AG04449 (cell line): Measurements from ENCODE around the gene TRPV6.

ENCODE experiments used
- CTCF ChIA-PET: fragments of 350-600 bp; formaldehyde crosslinking; extraction: SDS; loops from one replicate; lab custom pipeline; 2021; ENCODE audit warnings: antibody characterized with exemption; lab: Yijun Ruan, JAX
- POLR2A ChIA-PET: fragments of 400-600, 350-600 bp; formaldehyde crosslinking; extraction: SDS; loops from one replicate; lab custom pipeline; 2020; ENCODE audit warnings: antibody characterized with exemption, inconsistent platforms; lab: Yijun Ruan, JAX
- DNase-seq: peaks from one replicate; pipeline ENCODE4 v3.0.0-alpha.2; 2010; ENCODE audit warnings: low read depth, low spot score
- H3K4me3 ChIP-seq: 2 replicates; pipeline ENCODE4 v1.5.1; 2011; ENCODE audit warnings: low read depth, mild to moderate bottlenecking, control low read depth, low read length
- TF ChIP-seq, protein P1 (sequence below): IDR thresholded peaks from one replicate; pipeline ENCODE4 v1.5.1; 2011; ENCODE audit warnings: mild to moderate bottlenecking, moderate library complexity, low read length, control low read depth, inconsistent platforms; ENCODE audit not compliant: insufficient read depth; ENCODE audit errors: missing control alignments

TRPV6 gene

DNA sequence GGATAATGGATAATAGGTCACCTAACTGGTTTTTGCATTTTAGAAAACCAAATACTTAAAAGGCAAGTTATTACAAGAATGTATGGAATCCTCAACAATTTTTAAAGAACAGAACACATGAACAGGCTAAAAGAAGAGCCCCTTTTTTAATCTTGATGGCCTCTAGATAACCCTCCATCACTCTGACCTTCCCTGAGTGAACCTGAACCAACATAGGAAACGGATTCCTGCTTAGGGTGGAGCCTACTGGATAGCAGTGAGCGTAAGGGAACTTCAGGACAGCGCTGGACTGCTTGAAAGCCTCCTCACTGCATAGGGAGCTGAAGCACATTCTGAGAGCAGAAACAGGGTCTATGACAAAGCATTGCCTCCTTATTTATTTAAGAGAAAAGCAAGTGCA is 27.5 kb upstream of the TRPV6 start:
- no peak overlapping the region for H3K4me3 ChIP-seq
- TF ChIP-seq, protein P1, sequence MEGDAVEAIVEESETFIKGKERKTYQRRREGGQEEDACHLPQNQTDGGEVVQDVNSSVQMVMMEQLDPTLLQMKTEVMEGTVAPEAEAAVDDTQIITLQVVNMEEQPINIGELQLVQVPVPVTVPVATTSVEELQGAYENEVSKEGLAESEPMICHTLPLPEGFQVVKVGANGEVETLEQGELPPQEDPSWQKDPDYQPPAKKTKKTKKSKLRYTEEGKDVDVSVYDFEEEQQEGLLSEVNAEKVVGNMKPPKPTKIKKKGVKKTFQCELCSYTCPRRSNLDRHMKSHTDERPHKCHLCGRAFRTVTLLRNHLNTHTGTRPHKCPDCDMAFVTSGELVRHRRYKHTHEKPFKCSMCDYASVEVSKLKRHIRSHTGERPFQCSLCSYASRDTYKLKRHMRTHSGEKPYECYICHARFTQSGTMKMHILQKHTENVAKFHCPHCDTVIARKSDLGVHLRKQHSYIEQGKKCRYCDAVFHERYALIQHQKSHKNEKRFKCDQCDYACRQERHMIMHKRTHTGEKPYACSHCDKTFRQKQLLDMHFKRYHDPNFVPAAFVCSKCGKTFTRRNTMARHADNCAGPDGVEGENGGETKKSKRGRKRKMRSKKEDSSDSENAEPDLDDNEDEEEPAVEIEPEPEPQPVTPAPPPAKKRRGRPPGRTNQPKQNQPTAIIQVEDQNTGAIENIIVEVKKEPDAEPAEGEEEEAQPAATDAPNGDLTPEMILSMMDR: no peak
- ChIA-PET POLR2A (no interaction called here), CTCF (no interaction called here)
- no peak for DNase-seq

DNA sequence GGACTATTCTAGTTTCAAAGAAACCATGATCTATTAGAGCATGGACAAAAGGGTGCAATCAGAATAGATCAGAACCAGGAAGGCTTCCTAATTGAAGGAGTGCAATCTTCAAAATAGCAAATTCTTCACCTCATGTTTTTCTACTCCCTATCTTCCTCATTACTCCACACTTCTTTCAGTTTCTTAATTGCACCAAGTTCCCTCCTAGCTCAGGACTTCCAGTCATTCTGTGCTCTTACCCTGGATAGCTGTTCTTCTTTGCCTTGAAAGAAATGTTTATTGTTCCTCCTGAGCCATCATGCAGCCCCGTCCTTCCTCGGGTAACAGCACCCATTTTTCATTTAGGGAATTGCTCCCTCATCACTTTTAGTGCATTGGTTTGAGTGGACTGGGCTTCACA is 24.9 kb upstream of the TRPV6 start:
- CTCF ChIA-PET: interaction anchor here (1.1 kb wide), 1 partner anchor 91 kb away, joined by 3 read pairs; no protein-coding TSS in a partner anchor

DNA sequence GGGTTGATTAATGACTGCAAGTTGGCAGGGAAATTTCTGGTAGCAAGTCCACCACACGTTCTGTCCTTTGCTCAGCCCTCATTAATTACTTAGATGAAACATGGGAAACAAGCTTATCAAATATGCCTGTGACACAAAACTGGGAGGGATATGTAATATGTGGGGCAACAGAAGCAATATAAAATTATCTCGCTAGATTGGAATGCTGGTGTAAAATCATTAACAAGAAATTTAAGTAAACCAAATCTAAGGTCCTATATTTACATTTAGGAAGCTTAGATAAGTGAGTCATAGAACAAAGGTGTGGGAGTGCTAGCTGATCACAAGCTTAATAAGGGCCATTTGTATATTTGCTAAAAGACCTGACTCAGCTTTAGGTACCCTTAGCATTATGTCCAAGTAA is 24.5 kb upstream of the TRPV6 start:
- ChIA-PET POLR2A (no interaction called here), CTCF (interaction anchor here (1.1 to 1.4 kb wide), 3 partner anchors 29 to 94 kb away, joined by 3 to 4 read pairs (median 3); no protein-coding TSS in a partner anchor)
- H3K4me3 ChIP-seq: no peak overlapping the region
- TF ChIP-seq, protein P1: no peak
- DNase-seq: no peak

More for the DNA sequence above, 24.9 kb upstream of the TRPV6 start:
- DNase-seq: no peak
- TF ChIP-seq, protein P1: no peak
- H3K4me3 ChIP-seq: no peak overlapping the region
- POLR2A ChIA-PET: no interaction called here

DNA sequence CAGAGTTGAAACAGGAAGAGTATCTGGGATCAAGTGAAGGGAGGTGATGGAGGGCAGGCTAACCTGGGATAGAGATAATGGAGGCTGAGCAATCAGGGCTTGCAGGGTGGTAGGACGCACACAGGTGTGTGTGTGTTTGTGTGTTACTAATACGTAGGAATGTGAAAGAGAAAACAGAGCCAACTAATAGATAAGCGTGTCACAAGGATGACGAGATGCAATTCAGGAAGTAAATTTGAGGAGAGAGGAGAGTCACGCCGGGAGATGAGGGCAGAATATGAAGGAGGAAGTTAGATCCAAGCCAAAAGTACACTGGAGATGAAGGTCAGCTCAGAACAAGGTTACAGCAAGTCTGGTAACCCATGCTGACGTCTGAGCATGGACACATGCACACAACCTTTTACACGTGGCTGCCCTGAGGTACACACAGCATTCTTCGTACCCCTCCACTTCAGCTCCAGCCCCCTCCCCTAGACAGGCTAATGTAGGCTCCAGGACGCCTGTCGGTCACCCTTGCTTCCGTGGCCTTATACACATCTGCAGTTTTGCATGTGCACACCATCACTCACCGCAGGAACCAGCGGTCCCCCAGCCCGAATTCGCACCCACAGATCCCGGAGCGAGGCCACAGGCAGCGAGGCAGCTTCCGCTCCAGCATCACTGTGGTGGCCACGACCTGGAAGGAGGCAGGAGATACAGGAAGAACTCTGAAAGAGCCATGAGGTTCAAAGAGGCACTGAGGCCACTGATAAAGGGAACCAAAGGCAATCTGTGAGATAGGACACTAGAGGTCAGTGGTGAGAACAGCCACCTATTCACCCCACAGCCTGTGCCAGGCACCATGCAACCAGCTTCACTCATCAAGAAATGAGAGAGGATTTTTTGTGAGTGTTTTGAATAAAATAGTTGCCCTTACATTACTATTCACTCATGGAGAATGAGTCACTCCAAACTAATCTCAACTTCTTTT is 23.7 kb upstream of the TRPV6 start:
- no peak for DNase-seq
- ChIA-PET POLR2A (no interaction called here), CTCF (interaction anchor here (1.1 to 1.4 kb wide), 2 partner anchors 28 to 94 kb away, joined by 3 to 4 read pairs; no protein-coding TSS in a partner anchor)
- no peak overlapping the region for H3K4me3 ChIP-seq
- TF ChIP-seq, protein P1: no peak

DNA sequence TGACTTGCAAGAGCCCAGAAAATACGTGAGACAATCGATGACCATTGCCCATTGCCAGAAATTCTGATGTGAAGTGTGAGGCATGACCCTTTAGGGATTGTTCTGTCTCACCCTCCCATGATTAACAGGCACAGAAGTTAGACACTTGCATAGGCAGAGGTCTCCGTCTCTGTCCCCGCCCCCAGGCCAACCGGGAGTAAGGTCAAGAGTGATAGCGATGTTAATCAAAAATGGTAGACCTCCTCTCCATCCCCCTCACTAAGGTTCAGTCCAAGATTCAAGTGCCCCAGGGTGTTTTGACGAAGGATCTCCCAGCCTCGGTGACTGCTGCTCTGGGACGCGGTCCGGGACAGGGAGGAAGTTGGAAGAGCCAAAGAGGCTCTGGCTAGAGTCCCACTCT is 22.7 kb upstream of the TRPV6 start:
- ChIA-PET POLR2A (no interaction called here), CTCF (no interaction called here)
- TF ChIP-seq, protein P1: no peak
- DNase-seq: no peak
- H3K4me3 ChIP-seq: no peak overlapping the region

DNA sequence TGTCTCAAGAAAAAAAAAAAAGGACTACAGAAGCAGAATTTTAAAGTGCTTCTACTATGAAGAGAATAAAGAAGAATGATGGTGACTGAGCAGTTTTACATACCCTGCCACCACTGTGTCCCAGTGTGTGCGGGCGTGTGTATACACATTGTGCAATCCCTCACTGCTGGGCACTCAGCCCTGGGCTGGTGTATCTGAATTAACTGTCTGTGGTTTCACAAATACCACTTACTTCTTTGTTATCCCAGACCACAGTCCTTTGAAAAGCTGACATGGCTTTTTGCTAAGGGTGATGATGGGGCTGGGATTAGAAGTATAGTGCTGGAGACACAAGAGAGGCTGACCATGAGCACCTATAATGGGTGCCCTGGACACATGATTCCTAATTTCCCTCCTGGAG is 21.1 kb upstream of the TRPV6 start:
- DNase-seq: no peak
- CTCF ChIA-PET: no interaction called here
- POLR2A ChIA-PET: no interaction called here
- H3K4me3 ChIP-seq: no peak overlapping the region
- TF ChIP-seq, protein P1: no peak
